Body of pancreas (tissue), 4 donors: ENCODE data around the gene GRM8.

Experiments used
- CTCF ChIP-seq, 7 experiments: fragments of 450-650 bp in 4 of 7; fragments of 200-600 bp in 3 of 7; sonication (generic) in 3 of 7; IDR thresholded peaks; one replicate each; pipeline ENCODE4 v1.5.1; 2016 to 2019; ENCODE audit warnings: antibody characterized with exemption in 7 of 7
- POLR2A ChIP-seq, 3 donors: fragments of 450-650 bp; IDR thresholded peaks; one replicate each; pipeline ENCODE4 v1.6.1; 2016; ENCODE audit warnings: antibody characterized with exemption in 3 of 3, mild to moderate bottlenecking in 2 of 3

GRCh38 chr7:126685596-126685995, 567.1 kb downstream of the GRM8 start:
- TF ChIP-seq CTCF (IDR thresholded peaks at IDR 0.05) (no peak), POLR2A (IDR thresholded peaks at IDR 0.05) (no peak)
